Karpas-422 (cell line): ENCODE results near the gene PIKFYVE. TPM values are rescaled to one million over a fixed set of nuclear protein-coding genes. Genes with fewer than 3 reads are reported as not detected.

Source experiments
- DNase-seq: peaks from one replicate; pipeline ENCODE4 v3.0.0-alpha.2; 2015
- H2AFZ ChIP-seq: fragments of 200-600 bp; sonication (generic); 2 replicates; pipeline ENCODE4 v1.6.1; 2014; ENCODE audit warnings: antibody characterized with exemption, low read length, mixed read lengths
- H3K27ac ChIP-seq: fragments of 200-600 bp; sonication (generic); 2 replicates; pipeline ENCODE4 v1.5.1; 2014; ENCODE audit warnings: mild to moderate bottlenecking, low read length, moderate library complexity
- H3K27me3 ChIP-seq: fragments of 200-600 bp; sonication (generic); 2 replicates; pipeline ENCODE4 v1.6.1; 2014; ENCODE audit warnings: low read length, mixed read lengths
- H3K36me3 ChIP-seq: fragments of 200-600 bp; sonication (generic); 2 replicates; pipeline ENCODE4 v1.6.1; 2014; ENCODE audit warnings: low read length, mixed read lengths; ENCODE audit not compliant: insufficient read depth
- H3K4me1 ChIP-seq: fragments of 200-600 bp; sonication (generic); 2 replicates; pipeline ENCODE4 v1.6.1; 2014; ENCODE audit warnings: mild to moderate bottlenecking, low read length, mixed read lengths
- H3K4me2 ChIP-seq: fragments of 200-600 bp; sonication (generic); 2 replicates; pipeline ENCODE4 v1.6.1; 2014; ENCODE audit warnings: low read length, low read depth, mild to moderate bottlenecking; ENCODE audit not compliant: poor library complexity, severe bottlenecking
- H3K4me3 ChIP-seq: fragments of 200-600 bp; sonication (generic); 2 replicates; pipeline ENCODE4 v1.5.1; 2014; ENCODE audit warnings: mild to moderate bottlenecking, antibody characterized with exemption, low read length, mixed read lengths
- H3K79me2 ChIP-seq: fragments of 200-600 bp; sonication (generic); 2 replicates; pipeline ENCODE4 v1.6.1; 2014; ENCODE audit warnings: mild to moderate bottlenecking, low read length, mixed read lengths
- H3K9ac ChIP-seq: fragments of 200-600 bp; sonication (generic); 2 replicates; pipeline ENCODE4 v1.6.0; 2014; ENCODE audit warnings: low read length
- H3K9me2 ChIP-seq: fragments of 200-600 bp; sonication (generic), shearing (Covaris generic); replicated peaks from 2 replicates; pipeline ENCODE4 v1.6.0; 2014; ENCODE audit warnings: mild to moderate bottlenecking, low read length, moderate library complexity; ENCODE audit not compliant: insufficient read depth
- H3K9me3 ChIP-seq: fragments of 300-700, 200-600 bp; sonication (generic); 2 replicates; pipeline ENCODE4 v1.6.1; 2014; ENCODE audit warnings: low read length, mixed read lengths
- H4K20me1 ChIP-seq: fragments of 200-600 bp; sonication (generic); 2 replicates; pipeline ENCODE4 v1.6.1; 2014; ENCODE audit warnings: mild to moderate bottlenecking, antibody characterized with exemption, low read length, low read depth; ENCODE audit not compliant: insufficient read depth
- total RNA-seq: library from RNA; depleted of rRNA; stranded (reverse); fragments of >200 nt; shearing (Covaris generic); gene quantifications from 2 replicates; pipeline ENCODE4 v1.2.3, GENCODE V29; 2014; ENCODE audit warnings: low replicate concordance; rRNA removed

PIKFYVE gene
- total RNA-seq, 1 experiment from 2014 or later, result 58.0 TPM

DNA sequence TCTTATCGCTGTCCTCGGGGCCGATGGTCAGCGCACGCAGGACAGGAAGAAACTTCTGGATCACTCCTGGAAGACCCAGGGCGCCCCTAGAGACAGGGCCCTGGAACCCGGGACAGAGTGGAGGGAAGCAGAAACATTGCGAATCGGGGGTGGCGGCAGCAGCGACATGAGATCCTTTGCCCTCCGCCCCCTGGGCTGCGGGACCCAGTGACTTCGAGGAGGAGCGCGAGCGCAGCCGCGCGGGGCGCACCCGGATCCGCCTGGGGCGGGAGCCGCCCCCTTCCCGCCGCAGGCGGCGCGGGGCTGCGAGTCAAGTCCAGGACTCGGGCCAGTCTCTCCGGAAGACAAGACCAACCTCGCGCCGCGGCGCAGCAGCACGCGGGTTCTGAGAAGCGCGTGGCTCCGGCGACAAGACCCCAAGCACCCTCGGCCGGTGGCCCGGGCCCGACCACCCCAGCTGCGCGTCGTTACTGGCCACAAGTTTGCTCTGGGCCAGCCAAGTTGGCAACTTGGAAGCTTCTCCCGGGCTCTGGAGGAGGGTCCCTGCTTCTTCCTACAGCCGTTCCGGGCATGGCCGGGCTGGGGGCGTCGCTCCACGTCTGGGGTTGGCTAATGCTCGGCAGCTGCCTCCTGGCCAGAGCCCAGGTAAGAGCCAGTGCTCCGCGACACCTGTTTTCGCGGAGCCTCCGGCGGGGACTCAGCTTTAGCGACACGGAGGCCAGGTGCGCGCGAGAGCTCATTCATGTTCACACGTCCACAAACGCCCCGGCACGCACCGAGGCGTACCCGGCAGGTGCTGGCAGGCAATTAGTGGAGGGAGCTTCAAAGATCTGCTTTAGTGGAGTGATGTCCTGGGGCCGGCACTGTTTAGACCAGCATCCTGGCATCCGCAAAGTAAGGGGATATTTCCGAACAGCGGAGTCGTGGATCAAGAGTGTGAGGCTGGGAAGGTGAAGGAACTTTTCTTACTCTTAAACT is 140.7 kb downstream of the PIKFYVE start, which contains the start of gene PTH2R:
TSS of gene PTH2R (plus strand) at position 319 of the 978 bp plus-strand sequence. CDS start at position 571, 252 bp downstream.
- H3K27me3 ChIP-seq, result no peaks in the 10 kb centered on the region
- no peak for DNase-seq
- no peak within 1 kb of the TSS for H2AFZ ChIP-seq

DNA sequence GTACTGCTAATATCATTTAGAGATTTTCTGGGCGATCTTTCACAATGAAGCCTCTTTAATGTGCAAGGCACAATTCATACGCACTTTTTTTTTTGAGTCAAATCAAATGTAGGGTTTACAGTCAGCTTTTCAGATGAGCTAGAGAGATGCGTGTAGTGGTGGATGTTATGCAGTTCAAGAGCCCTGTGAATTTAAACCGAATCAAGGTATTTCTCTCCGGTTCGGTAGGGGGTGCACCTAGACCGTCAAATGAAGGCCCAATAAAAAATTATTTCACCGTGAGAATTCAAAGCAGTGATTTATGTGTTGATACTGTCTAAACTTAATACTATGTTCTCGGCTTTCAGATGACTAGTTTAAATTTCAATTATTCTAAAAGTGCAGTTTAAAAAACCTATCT is 141.6 kb downstream of the PIKFYVE start:
- Histone ChIP-seq H4K20me1 (no peaks in the 10 kb centered on the region), H3K4me2 (no peak overlapping the region), H3K9me3 (no peaks in the 10 kb centered on the region), H3K9me2 (no peaks in the 10 kb centered on the region), H2AFZ (no peak overlapping the region), H3K79me2 (no peaks in the 10 kb centered on the region), H3K27ac (no peak overlapping the region), H3K36me3 (no peaks in the 10 kb centered on the region), H3K9ac (no peak overlapping the region), H3K4me3 (no peak overlapping the region), H3K27me3 (no peaks in the 10 kb centered on the region), H3K4me1 (no peaks in the 10 kb centered on the region)
- DNase-seq, result peak; percentile 52

More for the DNA sequence above, 140.7 kb downstream of the PIKFYVE start, which contains the start of gene PTH2R:
- no peaks in the 10 kb centered on the region for H3K36me3 ChIP-seq
- H3K9me2 ChIP-seq, result no peaks in the 10 kb centered on the region
- H3K9me3 ChIP-seq, result no peaks in the 10 kb centered on the region
- H3K4me2 ChIP-seq, result no peak within 1 kb of the TSS
- H3K27ac ChIP-seq, result no peak within 1 kb of the TSS
- no peaks in the 10 kb centered on the region for H4K20me1 ChIP-seq
- no peak within 1 kb of the TSS for H3K9ac ChIP-seq
- no peak within 1 kb of the TSS for H3K4me3 ChIP-seq
- H3K79me2 ChIP-seq, result no peaks in the 10 kb centered on the region
- no peaks in the 10 kb centered on the region for H3K4me1 ChIP-seq

Other genes starting within 250 kb of the PIKFYVE start
- gene PLEKHM3, start 240.7 kb upstream of the PIKFYVE start, total RNA-seq, result 19.7 and 19.9 TPM in 2 replicates
- not detected in 2 replicates for gene CRYGD, start 141.7 kb upstream of the PIKFYVE start, total RNA-seq
- not detected in 2 replicates for gene CRYGC, start 136.4 kb upstream of the PIKFYVE start, total RNA-seq
- not detected in 2 replicates for gene CRYGB, start 120.1 kb upstream of the PIKFYVE start, total RNA-seq
- gene CRYGA, start 102.7 kb upstream of the PIKFYVE start, total RNA-seq, result not detected in 2 replicates
- gene C2orf80, start 76.2 kb upstream of the PIKFYVE start, total RNA-seq, result not detected in 2 replicates
- gene IDH1, start 11.2 kb upstream of the PIKFYVE start, total RNA-seq, result 44.1 and 50.6 TPM in 2 replicates
- 0.22 TPM in 1 of 2 replicates, not detected in the other for gene PTH2R, start 140.5 kb downstream of the PIKFYVE start, total RNA-seq